Heart left ventricle (tissue), 13 donors: ENCODE data around the gene BRWD1.

ENCODE experiments used
- POLR2A ChIP-seq, 2 donors: fragments of 450-650 bp; IDR thresholded peaks; one replicate each; pipeline ENCODE4 v1.6.1; 2017; ENCODE audit warnings: antibody characterized with exemption in 2 of 2, mild to moderate bottlenecking in 2 of 2, moderate library complexity in 2 of 2
- TF ChIP-seq, protein P1 (sequence below), 12 donors: fragments of 200-600 bp; sonication (generic) in 4 of 12; IDR thresholded peaks; one replicate each; pipeline versions ENCODE4 v1.5.0 to v1.8.0; 2018 to 2022; ENCODE audit warnings: antibody characterized with exemption in 12 of 12, mild to moderate bottlenecking in 5 of 12
- donor health status: ischemic (EF 13 %, LVEDD 7.1; RV severe dilation, severe dysfunction).
- donor health status: DM: no; HTN: yes; CAD: no.
- donor health status: DM: no; HTN: no; CAD: no.
- donor health status: ischemic (EF 25% LVEDD 6.9; RV normal size, moderate dysfunction).
- donor health status: ischemic (EF 25% LVEDD 5.7; RV mildly dilated, moderate dysfunction).
- donor health status: ischemic (EF 35%, LVEDD 5.7; RV mildly dilated, moderate dysfunction).
- donor health status: nonischemic (EF 11% LVEDD 7.7; RV severe dilation, severe dysfunction).
- donor health status: DM: yes; HTN: yes; CAD: no.
- donor health status: PGD.
- donor health status: ischemic (EF 29% LVEDD 5.4; RV normal size, mild dysfunction).
- donor health status: nonischemic (EF 23%, LVEDD 6.1; RV moderate dilation, normal function).

DNA sequence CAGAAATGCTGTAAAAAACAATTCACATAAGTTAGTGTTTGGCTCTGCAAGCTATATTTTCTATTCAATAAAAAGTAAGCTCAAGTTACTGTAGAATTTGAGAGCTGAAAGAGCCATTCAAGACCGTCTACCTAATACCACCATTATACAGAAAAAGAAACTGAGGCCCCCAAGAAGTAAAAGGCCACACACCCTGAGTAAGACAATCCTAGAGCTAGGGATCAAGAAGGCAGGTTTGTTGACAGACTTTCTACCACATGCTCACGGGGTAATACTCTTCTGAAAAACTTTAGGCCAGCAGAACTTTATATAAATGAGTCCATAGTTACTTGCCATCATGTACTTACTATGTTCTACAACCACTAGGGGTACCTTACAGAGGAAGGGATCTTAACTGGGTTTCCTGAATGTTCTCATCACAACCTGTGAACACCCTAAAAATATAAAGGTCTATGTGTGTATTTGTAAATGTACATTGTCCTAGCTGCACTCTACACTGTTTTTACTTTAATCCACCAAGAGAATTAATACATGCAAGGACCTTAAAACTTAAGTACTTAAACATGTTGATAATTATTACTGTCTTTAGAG lies 132.9 kb downstream of the BRWD1 start:
- TF ChIP-seq, protein P1, sequence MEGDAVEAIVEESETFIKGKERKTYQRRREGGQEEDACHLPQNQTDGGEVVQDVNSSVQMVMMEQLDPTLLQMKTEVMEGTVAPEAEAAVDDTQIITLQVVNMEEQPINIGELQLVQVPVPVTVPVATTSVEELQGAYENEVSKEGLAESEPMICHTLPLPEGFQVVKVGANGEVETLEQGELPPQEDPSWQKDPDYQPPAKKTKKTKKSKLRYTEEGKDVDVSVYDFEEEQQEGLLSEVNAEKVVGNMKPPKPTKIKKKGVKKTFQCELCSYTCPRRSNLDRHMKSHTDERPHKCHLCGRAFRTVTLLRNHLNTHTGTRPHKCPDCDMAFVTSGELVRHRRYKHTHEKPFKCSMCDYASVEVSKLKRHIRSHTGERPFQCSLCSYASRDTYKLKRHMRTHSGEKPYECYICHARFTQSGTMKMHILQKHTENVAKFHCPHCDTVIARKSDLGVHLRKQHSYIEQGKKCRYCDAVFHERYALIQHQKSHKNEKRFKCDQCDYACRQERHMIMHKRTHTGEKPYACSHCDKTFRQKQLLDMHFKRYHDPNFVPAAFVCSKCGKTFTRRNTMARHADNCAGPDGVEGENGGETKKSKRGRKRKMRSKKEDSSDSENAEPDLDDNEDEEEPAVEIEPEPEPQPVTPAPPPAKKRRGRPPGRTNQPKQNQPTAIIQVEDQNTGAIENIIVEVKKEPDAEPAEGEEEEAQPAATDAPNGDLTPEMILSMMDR (IDR thresholded peaks at IDR 0.05): peak in 2 of 12 donors; percentile 4 to 6
- no peak for TF ChIP-seq POLR2A (IDR thresholded peaks at IDR 0.05)
